NOMO-1 (cell line): ENCODE results near the gene CCDC187.

ENCODE experiments used
- DNase-seq, 2 experiments: peaks; one replicate each; lab custom pipeline; 2025; ENCODE audit not compliant: unreplicated experiment in 2 of 2; lab: John Stamatoyannopoulos, UW

Gene CCDC187

GRCh38 chr9:136216541-136217244 is 87.2 kb downstream of the CCDC187 start:
- no peak for DNase-seq

- DNase-seq = no peak
These were observed 90.2 kb downstream of the CCDC187 start for GRCh38 chr9:136213733-136214132.

GRCh38 chr9:136212345-136212950 is 91.4 kb downstream of the CCDC187 start:
- no peak for DNase-seq

- DNase-seq = no peak
These were observed 92.2 kb downstream of the CCDC187 start for GRCh38 chr9:136211441-136212344.

- DNase-seq = no peak
These were observed 92.9 kb downstream of the CCDC187 start for GRCh38 chr9:136211006-136211405.

GRCh38 chr9:136210276-136210675 is 93.6 kb downstream of the CCDC187 start:
- DNase-seq = no peak

GRCh38 chr9:136209786-136210185 is 94.1 kb downstream of the CCDC187 start:
- DNase-seq = no peak

GRCh38 chr9:136209232-136209631 is 94.7 kb downstream of the CCDC187 start:
- no peak for DNase-seq

- no peak for DNase-seq
These were observed 95.2 kb downstream of the CCDC187 start for GRCh38 chr9:136208675-136209074.

GRCh38 chr9:136207616-136208015 is 96.3 kb downstream of the CCDC187 start:
- no peak for DNase-seq

GRCh38 chr9:136206602-136207275 is 97.2 kb downstream of the CCDC187 start:
- DNase-seq = peak; percentile 80 to 94

GRCh38 chr9:136205707-136205992 is 98.2 kb downstream of the CCDC187 start:
- DNase-seq = no peak

- peak in 1 of 2 experiments; percentile 25 for DNase-seq
These were observed 98.8 kb downstream of the CCDC187 start, which contains the start of gene LHX3 for GRCh38 chr9:136204838-136205706. Gene LHX3 (minus strand): TSS chr9:136205128. CDS start chr9:136205012, 116 bp downstream.

GRCh38 chr9:136204145-136204805 is 99.6 kb downstream of the CCDC187 start:
- no peak for DNase-seq

- DNase-seq = no peak
These were observed 100.3 kb downstream of the CCDC187 start for GRCh38 chr9:136203408-136204144.

GRCh38 chr9:136202454-136203407 is 101.2 kb downstream of the CCDC187 start:
- DNase-seq = no peak

- DNase-seq = no peak
These were observed 102.1 kb downstream of the CCDC187 start for GRCh38 chr9:136201609-136202453.
